CD14-positive monocyte (primary cell): ENCODE measurements around the gene H1-8. TPM values are rescaled to one million over a fixed set of nuclear protein-coding genes. Genes with fewer than 3 reads are reported as not detected.

Source experiments
- DNase-seq, 3 donors: peaks; one replicate each; pipeline ENCODE4 v3.0.0-alpha.2; 2011 to 2022
- H2AFZ ChIP-seq: 2 replicates; pipeline ENCODE4 v1.6.0; 2012; ENCODE audit warnings: mild to moderate bottlenecking, low read depth, low read length, inconsistent platforms; ENCODE audit not compliant: insufficient read depth, poor library complexity, severe bottlenecking
- H3K27ac ChIP-seq, 2 donors: 1 replicate in 1 of 2; 2 replicates in 1 of 2; pipeline ENCODE4 v1.5.1; 2012 to 2013; ENCODE audit warnings: low read length in 2 of 2, control low read depth in 1 of 2, inconsistent platforms in 1 of 2, low read depth in 1 of 2, mild to moderate bottlenecking in 1 of 2
- H3K27me3 ChIP-seq, 2 donors: one replicate each; pipeline versions ENCODE4 v1.6.0 to v1.6.1; 2011 to 2013; ENCODE audit warnings: low read length in 2 of 2; ENCODE audit not compliant: control insufficient read depth in 2 of 2, insufficient read depth in 2 of 2
- H3K36me3 ChIP-seq, 2 donors: replicated peaks in 1 of 2; 1 replicate in 1 of 2; 2 replicates in 1 of 2; pipeline versions ENCODE4 v1.5.1 to v1.6.1; 2012 to 2013; ENCODE audit warnings: low read length in 2 of 2, control low read depth in 1 of 2, inconsistent platforms in 1 of 2, mild to moderate bottlenecking in 1 of 2; ENCODE audit not compliant: insufficient read depth in 2 of 2, control insufficient read depth in 1 of 2
- H3K4me1 ChIP-seq, 2 donors: 1 replicate in 1 of 2; 2 replicates in 1 of 2; pipeline versions ENCODE4 v1.5.1 to v1.6.1; 2012 to 2013; ENCODE audit warnings: low read length in 2 of 2, control low read depth in 1 of 2, inconsistent platforms in 1 of 2, mild to moderate bottlenecking in 1 of 2, moderate library complexity in 1 of 2; ENCODE audit not compliant: insufficient read depth in 2 of 2, control insufficient read depth in 1 of 2
- H3K4me2 ChIP-seq: replicated peaks from 2 replicates; pipeline ENCODE3; 2012; ENCODE audit warnings: low read length, moderate library complexity, mild to moderate bottlenecking; ENCODE audit not compliant: poor library complexity, severe bottlenecking; ENCODE audit errors: extremely low read depth
- H3K4me3 ChIP-seq, 3 experiments: fragments of 200-600 bp in 1 of 3; sonication (generic) in 1 of 3; replicated peaks in 1 of 3; 1 replicate in 2 of 3; 2 replicates in 1 of 3; pipeline ENCODE4 v1.5.1; 2011 to 2013; ENCODE audit warnings: low read length in 3 of 3, mild to moderate bottlenecking in 3 of 3, control low read depth in 2 of 3, low read depth in 2 of 3, inconsistent platforms in 1 of 3, moderate library complexity in 1 of 3
- H3K79me2 ChIP-seq: 2 replicates; pipeline ENCODE4 v1.6.0; 2012; ENCODE audit warnings: mild to moderate bottlenecking, control low read depth, inconsistent platforms, low read length, moderate library complexity; ENCODE audit not compliant: insufficient read depth
- H3K9ac ChIP-seq: 2 replicates; pipeline ENCODE4 v1.6.0; 2017; ENCODE audit warnings: low read length, mild to moderate bottlenecking; ENCODE audit not compliant: insufficient read depth, poor library complexity, severe bottlenecking
- H3K9me3 ChIP-seq, 2 donors: replicated peaks in 1 of 2; 1 replicate in 1 of 2; 2 replicates in 1 of 2; pipeline versions ENCODE4 v1.5.1 to v1.6.1; 2012 to 2013; ENCODE audit warnings: low read length in 2 of 2, control low read depth in 1 of 2; ENCODE audit not compliant: control insufficient read depth in 1 of 2, insufficient read depth in 1 of 2
- H4K20me1 ChIP-seq: 2 replicates; pipeline ENCODE4 v1.6.0; 2012; ENCODE audit warnings: mild to moderate bottlenecking, low read length, control low read depth, moderate library complexity; ENCODE audit not compliant: insufficient read depth
- H3K27ac Mint-ChIP-seq, 7 donors: one replicate each; pipeline ENCODE4 v1.8.0; 2020; ENCODE audit warnings: mild to moderate bottlenecking in 7 of 7, mixed read lengths in 7 of 7, moderate library complexity in 6 of 7, inconsistent platforms in 2 of 7
- H3K27me3 Mint-ChIP-seq, 3 donors: one replicate each; pipeline ENCODE4 v1.8.0; 2021 to 2022; ENCODE audit warnings: low read depth in 3 of 3, mild to moderate bottlenecking in 3 of 3, mixed read lengths in 3 of 3, moderate library complexity in 3 of 3, inconsistent platforms in 1 of 3
- H3K36me3 Mint-ChIP-seq, 2 donors: one replicate each; pipeline ENCODE4 v1.8.0; 2020; ENCODE audit warnings: mixed read lengths in 2 of 2, inconsistent platforms in 1 of 2, mild to moderate bottlenecking in 1 of 2
- H3K4me1 Mint-ChIP-seq: one replicate; pipeline ENCODE4 v1.8.0; 2020; ENCODE audit warnings: mild to moderate bottlenecking, mixed read lengths
- H3K4me3 Mint-ChIP-seq, 2 donors: one replicate each; pipeline ENCODE4 v1.8.0; 2020; ENCODE audit warnings: mild to moderate bottlenecking in 2 of 2, mixed read lengths in 2 of 2, moderate library complexity in 1 of 2
- H3K9me3 Mint-ChIP-seq, 7 donors: one replicate each; pipeline ENCODE4 v1.8.0; 2020 to 2022; ENCODE audit warnings: mixed read lengths in 7 of 7, mild to moderate bottlenecking in 6 of 7, moderate library complexity in 6 of 7, inconsistent platforms in 2 of 7
- WGBS: methylation state at CpG from one replicate; pipeline ENCODE4 v1.1.5; 2013; ENCODE audit warnings: missing lambda C conversion rate; ENCODE audit not compliant: insufficient coverage; 5-methylcytosine and 5-hydroxymethylcytosine counted together
- intact Hi-C, 2 donors: fragments of 100-400 bp; cut with micrococcal nuclease; formaldehyde crosslinking; loops; one replicate each; pipeline versions ENCODE4 v1.15.0 to v1.15.1; 2023
- polyA plus RNA-seq, 3 donors: library from polyadenylated mRNA; depleted of rRNA in 1 of 3; unstranded in 2 of 3; stranded (reverse) in 1 of 3; fragments of 300-500 nt in 2 of 3; fragments of >200 nt in 1 of 3; fragmentation: Illumina TruSeq in 2 of 3; gene quantifications; 1 replicate in 2 of 3; 2 replicates in 1 of 3; pipeline ENCODE4 v1.2.3, GENCODE V29; 2012 to 2021
- TF ChIP-seq, protein P1 (sequence below): fragments of 200-600 bp; IDR thresholded peaks from one replicate; pipeline ENCODE4 v1.8.0; 2022; ENCODE audit warnings: antibody characterized with exemption, mild to moderate bottlenecking

H1-8 gene
- polyA plus RNA-seq, 3 donors: not detected

- 89% methylated on average over 9 of the region's 10 CpGs for WGBS
- peaks cover 23% of the 10 kb centered on the region for H3K79me2 ChIP-seq
- H3K4me2 ChIP-seq: no peak overlapping the region
- peak overlapping the region in 5 of 7 donors; percentile 12 to 87 (median 70) for H3K27ac Mint-ChIP-seq
- H3K27me3 Mint-ChIP-seq: peaks cover 0 to 3% (median 0%) of the 10 kb centered on the region in 3 donors
- TF ChIP-seq, protein P1, sequence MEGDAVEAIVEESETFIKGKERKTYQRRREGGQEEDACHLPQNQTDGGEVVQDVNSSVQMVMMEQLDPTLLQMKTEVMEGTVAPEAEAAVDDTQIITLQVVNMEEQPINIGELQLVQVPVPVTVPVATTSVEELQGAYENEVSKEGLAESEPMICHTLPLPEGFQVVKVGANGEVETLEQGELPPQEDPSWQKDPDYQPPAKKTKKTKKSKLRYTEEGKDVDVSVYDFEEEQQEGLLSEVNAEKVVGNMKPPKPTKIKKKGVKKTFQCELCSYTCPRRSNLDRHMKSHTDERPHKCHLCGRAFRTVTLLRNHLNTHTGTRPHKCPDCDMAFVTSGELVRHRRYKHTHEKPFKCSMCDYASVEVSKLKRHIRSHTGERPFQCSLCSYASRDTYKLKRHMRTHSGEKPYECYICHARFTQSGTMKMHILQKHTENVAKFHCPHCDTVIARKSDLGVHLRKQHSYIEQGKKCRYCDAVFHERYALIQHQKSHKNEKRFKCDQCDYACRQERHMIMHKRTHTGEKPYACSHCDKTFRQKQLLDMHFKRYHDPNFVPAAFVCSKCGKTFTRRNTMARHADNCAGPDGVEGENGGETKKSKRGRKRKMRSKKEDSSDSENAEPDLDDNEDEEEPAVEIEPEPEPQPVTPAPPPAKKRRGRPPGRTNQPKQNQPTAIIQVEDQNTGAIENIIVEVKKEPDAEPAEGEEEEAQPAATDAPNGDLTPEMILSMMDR: no peak
- peaks cover 43 to 73% of the 10 kb centered on the region in 2 donors for H3K36me3 ChIP-seq
- H3K4me1 Mint-ChIP-seq: peaks cover 41% of the 10 kb centered on the region
- no peaks in the 10 kb centered on the region for H3K9me3 Mint-ChIP-seq
- no peak overlapping the region for H3K9ac ChIP-seq
- no peak overlapping the region for H3K4me3 Mint-ChIP-seq
- no peaks in the 10 kb centered on the region for H3K27me3 ChIP-seq
- intact Hi-C loops: loop anchor here (5.0 kb wide), 1 partner anchor 41 kb away; no protein-coding TSS in a partner anchor
- peaks cover 45 to 64% of the 10 kb centered on the region in 2 donors for H3K36me3 Mint-ChIP-seq
- peaks cover 18% of the 10 kb centered on the region for H4K20me1 ChIP-seq
- H3K9me3 ChIP-seq: no peaks in the 10 kb centered on the region
- no peak for DNase-seq
- H3K4me1 ChIP-seq: peaks cover 35 to 37% of the 10 kb centered on the region in 2 donors
- peak overlapping the region in 1 of 2 donors; percentile 81 for H3K27ac ChIP-seq
- no peak overlapping the region for H3K4me3 ChIP-seq
- H2AFZ ChIP-seq: no peak overlapping the region
Measured at GRCh38 chr3:129575997-129576384, 33.0 kb downstream of the H1-8 start.

DNA sequence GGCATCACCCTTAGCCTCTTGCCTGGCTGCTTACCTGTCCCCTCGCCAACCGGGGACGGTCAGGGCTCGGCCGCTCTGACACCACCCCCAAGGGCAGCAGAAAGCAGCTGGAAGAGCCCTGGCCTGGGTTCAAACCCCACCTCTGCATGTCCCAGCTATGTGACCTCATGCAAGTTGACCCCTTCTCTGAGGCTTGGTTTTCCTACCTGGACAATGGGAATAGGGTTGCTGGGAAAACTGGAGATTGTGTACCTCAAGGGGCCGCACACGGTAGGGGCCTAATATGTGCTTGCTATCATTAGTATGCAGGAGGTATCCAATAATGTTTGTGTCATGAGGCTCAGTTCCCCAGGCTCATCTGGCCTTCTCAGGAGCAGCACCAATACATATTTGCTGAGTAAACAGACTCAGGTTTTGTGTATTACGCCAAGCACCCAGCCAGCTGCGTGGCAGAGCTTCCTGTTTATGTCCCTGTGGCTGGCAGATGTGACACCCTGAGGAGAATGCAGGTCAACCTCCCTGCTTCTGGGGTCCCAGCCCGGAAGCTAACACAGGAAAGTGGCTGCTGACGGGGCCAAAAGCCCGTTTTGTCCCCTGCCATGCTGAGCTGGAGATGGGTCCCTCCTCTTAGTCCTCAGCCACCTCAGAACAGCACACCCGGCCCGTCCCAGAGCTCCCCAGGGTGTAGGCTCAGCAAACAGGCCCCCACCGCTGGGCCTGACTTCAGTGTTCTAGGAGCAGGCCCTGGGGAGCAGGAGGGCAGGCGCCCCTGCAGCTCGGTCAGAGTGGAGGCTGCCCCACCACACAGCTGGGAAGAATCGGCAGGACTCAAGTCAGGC is 33.8 kb downstream of the H1-8 start:
- Histone ChIP-seq H3K27ac (peak overlapping the region; percentile 59 to 81), H4K20me1 (peaks cover 18% of the 10 kb centered on the region), H3K4me2 (peak overlapping the region; percentile 37), H3K9ac (peak overlapping the region; percentile 53), H3K27me3 (no peaks in the 10 kb centered on the region), H3K4me1 (peaks cover 35 to 37% of the 10 kb centered on the region in 2 donors), H3K79me2 (peaks cover 23% of the 10 kb centered on the region), H3K4me3 (no peak overlapping the region), H2AFZ (peak overlapping the region; percentile 53), H3K36me3 (peaks cover 44 to 73% of the 10 kb centered on the region in 2 donors), H3K9me3 (no peaks in the 10 kb centered on the region)
- TF ChIP-seq, protein P1: no peak
- Mint-ChIP-seq H3K4me1 (peaks cover 41% of the 10 kb centered on the region), H3K9me3 (no peaks in the 10 kb centered on the region), H3K27ac (peak overlapping the region; percentile 70 to 87 (median 82)), H3K27me3 (peaks cover 0 to 3% (median 0%) of the 10 kb centered on the region in 3 donors), H3K4me3 (peak overlapping the region in 1 of 2 donors; percentile 63), H3K36me3 (peaks cover 50 to 64% of the 10 kb centered on the region in 2 donors)
- peak; percentile 64 to 70 (median 68) for DNase-seq
- intact Hi-C loops: loop anchor here (5.0 kb wide), 1 partner anchor 41 kb away; no protein-coding TSS in a partner anchor
- 36% methylated on average over 17 of the region's 18 CpGs for WGBS
